ENCODE results near the gene ABCC1.

ABCC1 gene

DNA sequence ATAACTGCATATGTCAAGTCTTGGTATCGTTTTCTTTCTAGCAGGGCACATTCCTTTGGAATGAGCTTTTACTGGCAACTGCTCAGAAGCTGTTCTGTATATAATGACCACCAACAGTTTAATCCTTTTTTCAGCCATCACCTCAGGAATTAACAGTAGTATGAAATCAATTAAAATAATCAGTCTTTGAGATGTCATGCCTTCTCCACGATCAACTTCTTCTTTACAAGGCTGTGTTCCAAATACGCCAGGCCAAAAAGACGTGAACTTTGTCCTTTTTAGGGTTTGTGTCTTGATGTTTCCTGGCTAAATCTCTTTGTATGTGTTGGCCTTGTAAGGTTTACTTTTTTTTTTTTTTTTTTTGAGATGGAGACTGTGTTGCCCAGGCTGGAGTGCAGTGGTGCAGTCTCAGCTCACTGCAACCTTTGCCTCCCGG, 54.9 kb downstream of the ABCC1 start:
- Histone ChIP-seq H3K4me1 (ENCODE audit: insufficient read depth, low read length, poor library complexity, severe bottlenecking) (peaks cover 4% of the 10 kb centered on the region), H3K4me3 (ENCODE audit: low read length, poor library complexity, severe bottlenecking) (no peak overlapping the region), H3F3A (ENCODE audit: low read depth) (no peaks in the 10 kb centered on the region), H2AFZ (ENCODE audit: low read length) (no peak overlapping the region), H3K4me2 (ENCODE audit: low read depth, low read length, poor library complexity, severe bottlenecking) (no peak overlapping the region), H3K36me3 (ENCODE audit: insufficient read depth, low read length) (peaks cover 2% of the 10 kb centered on the region; the same call in 1 of the 2 replicates), H3K9ac (ENCODE audit: low read depth, low read length, poor library complexity, severe bottlenecking) (no peak overlapping the region), H4K20me1 (ENCODE audit: insufficient read depth, low read length, poor library complexity, severe bottlenecking) (peaks cover 8% of the 10 kb centered on the region), H3K9me3 (ENCODE audit: insufficient read depth, low read depth, low read length) (no peaks in the 10 kb centered on the region), H3K9me2 (replicated peaks; ENCODE audit: low read depth, low read length) (no peaks in the 10 kb centered on the region), H3K27me3 (ENCODE audit: insufficient read depth, low read length, poor library complexity, severe bottlenecking) (no peaks in the 10 kb centered on the region), H3K79me2 (ENCODE audit: insufficient read depth, low read length) (peaks cover 74% of the 10 kb centered on the region)
- no peak for TF ChIP-seq EZH2phosphoT487 (IDR thresholded peaks at IDR 0.05; ENCODE audit: borderline replicate concordance)
- TF ChIP-seq, protein P1, sequence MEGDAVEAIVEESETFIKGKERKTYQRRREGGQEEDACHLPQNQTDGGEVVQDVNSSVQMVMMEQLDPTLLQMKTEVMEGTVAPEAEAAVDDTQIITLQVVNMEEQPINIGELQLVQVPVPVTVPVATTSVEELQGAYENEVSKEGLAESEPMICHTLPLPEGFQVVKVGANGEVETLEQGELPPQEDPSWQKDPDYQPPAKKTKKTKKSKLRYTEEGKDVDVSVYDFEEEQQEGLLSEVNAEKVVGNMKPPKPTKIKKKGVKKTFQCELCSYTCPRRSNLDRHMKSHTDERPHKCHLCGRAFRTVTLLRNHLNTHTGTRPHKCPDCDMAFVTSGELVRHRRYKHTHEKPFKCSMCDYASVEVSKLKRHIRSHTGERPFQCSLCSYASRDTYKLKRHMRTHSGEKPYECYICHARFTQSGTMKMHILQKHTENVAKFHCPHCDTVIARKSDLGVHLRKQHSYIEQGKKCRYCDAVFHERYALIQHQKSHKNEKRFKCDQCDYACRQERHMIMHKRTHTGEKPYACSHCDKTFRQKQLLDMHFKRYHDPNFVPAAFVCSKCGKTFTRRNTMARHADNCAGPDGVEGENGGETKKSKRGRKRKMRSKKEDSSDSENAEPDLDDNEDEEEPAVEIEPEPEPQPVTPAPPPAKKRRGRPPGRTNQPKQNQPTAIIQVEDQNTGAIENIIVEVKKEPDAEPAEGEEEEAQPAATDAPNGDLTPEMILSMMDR (conservative IDR thresholded peaks at IDR 0.05; ENCODE audit: low read length) = no peak

DNA sequence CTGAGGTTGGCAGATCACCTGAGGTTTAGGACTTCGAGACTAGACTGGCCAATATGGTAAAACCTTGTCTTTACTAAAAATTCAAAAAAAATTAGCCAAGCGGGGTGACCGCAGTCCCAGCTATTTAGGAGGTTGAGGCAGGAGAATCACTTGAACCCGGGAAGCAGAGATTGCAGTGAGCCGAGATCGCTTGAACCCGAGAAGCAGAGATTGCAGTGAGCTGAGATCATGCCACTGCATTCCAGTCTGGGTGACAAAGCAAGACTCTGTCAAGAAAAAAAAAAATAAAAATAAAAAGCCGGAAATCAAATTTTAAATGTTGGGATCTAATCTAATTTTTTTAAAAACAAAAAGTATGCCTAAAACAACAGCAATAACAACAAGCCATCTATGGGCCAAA, 56.3 kb downstream of the ABCC1 start:
- H3K9me2 ChIP-seq (replicated peaks; ENCODE audit: low read depth, low read length) = no peaks in the 10 kb centered on the region
- peaks cover 1% of the 10 kb centered on the region for H3K4me1 ChIP-seq (ENCODE audit: insufficient read depth, low read length, poor library complexity, severe bottlenecking)
- no peaks in the 10 kb centered on the region for H3K9me3 ChIP-seq (ENCODE audit: insufficient read depth, low read depth, low read length)
- H4K20me1 ChIP-seq (ENCODE audit: insufficient read depth, low read length, poor library complexity, severe bottlenecking) = peaks cover 8% of the 10 kb centered on the region
- H3K79me2 ChIP-seq (ENCODE audit: insufficient read depth, low read length) = peaks cover 63% of the 10 kb centered on the region
- peaks cover 16% of the 10 kb centered on the region; the same call in 1 of the 2 replicates for H3K36me3 ChIP-seq (ENCODE audit: insufficient read depth, low read length)
- H3K9ac ChIP-seq (ENCODE audit: low read depth, low read length, poor library complexity, severe bottlenecking) = no peak overlapping the region
- no peaks in the 10 kb centered on the region for H3F3A ChIP-seq (ENCODE audit: low read depth)
- H3K4me3 ChIP-seq (ENCODE audit: low read length, poor library complexity, severe bottlenecking) = no peak overlapping the region
- TF ChIP-seq, protein P1 (conservative IDR thresholded peaks at IDR 0.05; ENCODE audit: low read length) = no peak
- TF ChIP-seq EZH2phosphoT487 (IDR thresholded peaks at IDR 0.05; ENCODE audit: borderline replicate concordance) = no peak
- H2AFZ ChIP-seq (ENCODE audit: low read length) = no peak overlapping the region
- no peak overlapping the region for H3K4me2 ChIP-seq (ENCODE audit: low read depth, low read length, poor library complexity, severe bottlenecking)
- no peaks in the 10 kb centered on the region for H3K27me3 ChIP-seq (ENCODE audit: insufficient read depth, low read length, poor library complexity, severe bottlenecking)

DNA sequence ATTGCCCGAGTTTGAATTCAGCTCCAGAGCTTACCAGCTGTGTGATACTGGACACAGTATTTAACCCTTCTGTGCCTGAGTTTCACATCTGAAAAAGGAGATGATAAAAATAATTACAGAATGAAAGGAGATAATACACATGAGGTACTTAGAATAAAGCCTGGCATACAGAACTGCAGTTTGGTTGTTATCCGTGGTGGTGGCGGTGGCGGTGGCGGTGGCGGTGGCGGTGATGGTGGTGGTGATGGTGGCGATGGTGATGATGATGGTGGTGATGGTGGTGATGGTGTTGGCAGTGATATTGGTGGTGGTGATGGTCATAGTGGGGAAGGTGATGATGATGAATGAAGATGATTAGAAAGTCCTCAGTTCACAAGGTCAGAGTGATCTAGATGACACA, 57.2 kb downstream of the ABCC1 start:
- Histone ChIP-seq H3K4me3 (ENCODE audit: low read length, poor library complexity, severe bottlenecking) (no peak overlapping the region), H2AFZ (ENCODE audit: low read length) (no peak overlapping the region), H3F3A (ENCODE audit: low read depth) (no peaks in the 10 kb centered on the region), H3K4me1 (ENCODE audit: insufficient read depth, low read length, poor library complexity, severe bottlenecking) (no peaks in the 10 kb centered on the region), H4K20me1 (ENCODE audit: insufficient read depth, low read length, poor library complexity, severe bottlenecking) (peaks cover 8% of the 10 kb centered on the region), H3K27me3 (ENCODE audit: insufficient read depth, low read length, poor library complexity, severe bottlenecking) (no peaks in the 10 kb centered on the region), H3K9me2 (replicated peaks; ENCODE audit: low read depth, low read length) (no peaks in the 10 kb centered on the region), H3K36me3 (ENCODE audit: insufficient read depth, low read length) (peaks cover 17% of the 10 kb centered on the region; the same call in 1 of the 2 replicates), H3K79me2 (ENCODE audit: insufficient read depth, low read length) (peaks cover 54% of the 10 kb centered on the region; the same call in 1 of the 2 replicates), H3K4me2 (ENCODE audit: low read depth, low read length, poor library complexity, severe bottlenecking) (no peak overlapping the region), H3K9me3 (ENCODE audit: insufficient read depth, low read depth, low read length) (no peaks in the 10 kb centered on the region), H3K9ac (ENCODE audit: low read depth, low read length, poor library complexity, severe bottlenecking) (no peak overlapping the region)
- TF ChIP-seq, protein P1 (conservative IDR thresholded peaks at IDR 0.05; ENCODE audit: low read length) = no peak
- TF ChIP-seq EZH2phosphoT487 (IDR thresholded peaks at IDR 0.05; ENCODE audit: borderline replicate concordance) = no peak

Data from Loucy (cell line).